Astrocyte (in vitro differentiated cells and primary cell): ENCODE data around the gene DHX35. TPM values are rescaled to one million over a fixed set of nuclear protein-coding genes. Genes with fewer than 3 reads are reported as not detected.

ENCODE experiments used
- DNase-seq: peaks from one replicate; pipeline ENCODE4 v3.0.0-alpha.2; 2010; ENCODE audit warnings: low read depth
- FAIRE-seq: peaks from 2 replicates; lab custom pipeline; 2011; peaks lifted over from hg19 to GRCh38; lab: Jason Lieb, UNC
- H2AFZ ChIP-seq: 2 replicates; pipeline ENCODE4 v1.6.0; 2012; ENCODE audit warnings: low read depth, low read length, inconsistent platforms
- H3K27ac ChIP-seq: 2 replicates; pipeline ENCODE4 v1.5.1; 2011; ENCODE audit warnings: low read depth, low read length, inconsistent platforms
- H3K27me3 ChIP-seq: 2 replicates; pipeline ENCODE4 v1.6.0; 2011; ENCODE audit warnings: low read length, inconsistent platforms; ENCODE audit not compliant: insufficient read depth
- H3K36me3 ChIP-seq: 2 replicates; pipeline ENCODE4 v1.5.1; 2011; ENCODE audit warnings: low read length, inconsistent platforms; ENCODE audit not compliant: insufficient read depth
- H3K4me1 ChIP-seq: 2 replicates; pipeline ENCODE4 v1.5.1; 2011; ENCODE audit warnings: low read length, inconsistent platforms; ENCODE audit not compliant: insufficient read depth
- H3K4me2 ChIP-seq: 2 replicates; pipeline ENCODE4 v1.6.0; 2012; ENCODE audit warnings: low read length, inconsistent platforms
- H3K4me3 ChIP-seq: 2 replicates; pipeline ENCODE4 v1.5.1; 2011; ENCODE audit warnings: low read depth, mild to moderate bottlenecking, low read length, inconsistent platforms; ENCODE audit not compliant: insufficient read depth
- H3K79me2 ChIP-seq: 2 replicates; pipeline ENCODE4 v1.6.0; 2012; ENCODE audit warnings: mild to moderate bottlenecking, low read length, inconsistent platforms; ENCODE audit not compliant: insufficient read depth
- H3K9ac ChIP-seq: 2 replicates; pipeline ENCODE4 v1.6.0; 2012; ENCODE audit warnings: mild to moderate bottlenecking, low read length, inconsistent platforms
- H3K9me3 ChIP-seq: 2 replicates; pipeline ENCODE4 v1.5.1; 2012; ENCODE audit warnings: low read depth, mild to moderate bottlenecking, low read length, inconsistent platforms; ENCODE audit not compliant: insufficient read depth
- H4K20me1 ChIP-seq: 2 replicates; pipeline ENCODE4 v1.6.0; 2012; ENCODE audit warnings: low read length, inconsistent platforms; ENCODE audit not compliant: insufficient read depth
- H3K27ac Mint-ChIP-seq: one replicate; pipeline ENCODE4 v1.8.0; 2021; ENCODE audit warnings: mild to moderate bottlenecking, mixed read lengths; ENCODE audit not compliant: unreplicated experiment
- H3K27me3 Mint-ChIP-seq: one replicate; pipeline ENCODE4 v1.8.0; 2021; ENCODE audit warnings: low read depth, mixed read lengths; ENCODE audit not compliant: unreplicated experiment
- H3K36me3 Mint-ChIP-seq: one replicate; pipeline ENCODE4 v1.8.0; 2021; ENCODE audit warnings: low read depth, mixed read lengths; ENCODE audit not compliant: unreplicated experiment
- H3K4me1 Mint-ChIP-seq: one replicate; pipeline ENCODE4 v1.8.0; 2021; ENCODE audit warnings: low read depth, mixed read lengths; ENCODE audit not compliant: unreplicated experiment
- H3K4me3 Mint-ChIP-seq: one replicate; pipeline ENCODE4 v1.8.0; 2021; ENCODE audit warnings: mild to moderate bottlenecking, moderate library complexity, mixed read lengths; ENCODE audit not compliant: unreplicated experiment
- H3K9me3 Mint-ChIP-seq: one replicate; pipeline ENCODE4 v1.8.0; 2021; ENCODE audit warnings: mild to moderate bottlenecking, mixed read lengths; ENCODE audit not compliant: unreplicated experiment
- CTCF ChIP-seq: IDR thresholded peaks from 2 replicates; pipeline ENCODE4 v1.5.1; 2011; ENCODE audit warnings: low read depth, mild to moderate bottlenecking, inconsistent platforms, low read length, moderate library complexity; ENCODE audit not compliant: insufficient read depth
- EZH2 ChIP-seq: IDR thresholded peaks from 2 replicates; pipeline ENCODE4 v1.6.1; 2012; ENCODE audit warnings: mild to moderate bottlenecking, low read length, inconsistent platforms; ENCODE audit not compliant: insufficient read depth
- total RNA-seq: library from RNA; stranded (reverse); gene quantifications from 2 replicates; pipeline ENCODE4 v1.2.1, GENCODE V29; 2021

The DHX35 gene
- total RNA-seq, 1 donor from 2014 or later = 7.8 TPM

GRCh38 chr20:38997622-38998021 lies 35.5 kb downstream of the DHX35 start:
- no peak overlapping the region for H3K9ac ChIP-seq
- Mint-ChIP-seq H3K27ac (peak overlapping the region; percentile 77), H3K4me1 (peaks cover 26% of the 10 kb centered on the region), H3K27me3 (no peaks in the 10 kb centered on the region), H3K4me3 (peak overlapping the region; percentile 31), H3K9me3 (no peaks in the 10 kb centered on the region), H3K36me3 (peaks cover 7% of the 10 kb centered on the region)
- H3K27ac ChIP-seq = no peak overlapping the region
- no peaks in the 10 kb centered on the region for H3K79me2 ChIP-seq
- DNase-seq (peak; percentile 55), FAIRE-seq (no peak)
- no peaks in the 10 kb centered on the region for H3K9me3 ChIP-seq
- H4K20me1 ChIP-seq = no peaks in the 10 kb centered on the region
- no peak overlapping the region for H3K4me3 ChIP-seq
- H3K36me3 ChIP-seq = peaks cover 14% of the 10 kb centered on the region
- no peaks in the 10 kb centered on the region for H3K4me1 ChIP-seq
- no peaks in the 10 kb centered on the region for H3K27me3 ChIP-seq
- no peak overlapping the region for H2AFZ ChIP-seq
- TF ChIP-seq CTCF (no peak), EZH2 (no peak)
- H3K4me2 ChIP-seq = peak overlapping the region; percentile 4

GRCh38 chr20:38999217-38999616 lies 37.1 kb downstream of the DHX35 start:
- Histone ChIP-seq H3K4me3 (no peak overlapping the region), H3K9ac (no peak overlapping the region), H4K20me1 (no peaks in the 10 kb centered on the region), H3K36me3 (peaks cover 22% of the 10 kb centered on the region), H2AFZ (no peak overlapping the region), H3K27me3 (no peaks in the 10 kb centered on the region), H3K4me1 (no peaks in the 10 kb centered on the region), H3K4me2 (no peak overlapping the region), H3K27ac (no peak overlapping the region), H3K79me2 (no peaks in the 10 kb centered on the region), H3K9me3 (no peaks in the 10 kb centered on the region)
- FAIRE-seq = no peak
- DNase-seq = no peak
- TF ChIP-seq CTCF = no peak
- TF ChIP-seq EZH2 = no peak
- Mint-ChIP-seq H3K36me3 (peaks cover 9% of the 10 kb centered on the region), H3K27ac (no peak overlapping the region), H3K4me1 (peaks cover 26% of the 10 kb centered on the region), H3K4me3 (no peak overlapping the region), H3K27me3 (no peaks in the 10 kb centered on the region), H3K9me3 (no peaks in the 10 kb centered on the region)

GRCh38 chr20:38999965-39000910 lies 38.1 kb downstream of the DHX35 start:
- no peak overlapping the region for H3K9ac ChIP-seq
- TF ChIP-seq EZH2 (no peak), CTCF (no peak)
- H3K79me2 ChIP-seq = no peaks in the 10 kb centered on the region
- H3K36me3 ChIP-seq = peaks cover 18% of the 10 kb centered on the region
- H3K27me3 ChIP-seq = no peaks in the 10 kb centered on the region
- H3K27ac ChIP-seq = no peak overlapping the region
- H3K4me2 ChIP-seq = no peak overlapping the region
- no peaks in the 10 kb centered on the region for H3K27me3 Mint-ChIP-seq
- H4K20me1 ChIP-seq = no peaks in the 10 kb centered on the region
- H3K9me3 ChIP-seq = no peaks in the 10 kb centered on the region
- no peak overlapping the region for H3K4me3 Mint-ChIP-seq
- no peak overlapping the region for H3K27ac Mint-ChIP-seq
- DNase-seq = no peak
- H3K4me1 Mint-ChIP-seq = peaks cover 26% of the 10 kb centered on the region
- H2AFZ ChIP-seq = no peak overlapping the region
- H3K4me1 ChIP-seq = no peaks in the 10 kb centered on the region
- H3K9me3 Mint-ChIP-seq = no peaks in the 10 kb centered on the region
- H3K36me3 Mint-ChIP-seq = peaks cover 9% of the 10 kb centered on the region
- FAIRE-seq = no peak
- H3K4me3 ChIP-seq = no peak overlapping the region
